HEK293T (cell line): ENCODE measurements around the gene RNF40.

Source experiments
- CTCF ChIA-PET: fragments of 350-600 bp; formaldehyde crosslinking; extraction: SDS; loops from one replicate; lab custom pipeline; 2021; ENCODE audit warnings: antibody characterized with exemption, inconsistent platforms; lab: Yijun Ruan, JAX
- POLR2A ChIA-PET: fragments of 350-600 bp; formaldehyde crosslinking; extraction: SDS; loops from one replicate; lab custom pipeline; 2020; ENCODE audit warnings: antibody characterized with exemption, inconsistent platforms; lab: Yijun Ruan, JAX
- DNase-seq: peaks from one replicate; pipeline ENCODE4 v3.0.0; 2012; ENCODE audit warnings: mixed read lengths; ENCODE audit errors: extremely low spot score
- ARNT ChIP-seq: fragments of 450-650 bp; IDR thresholded peaks from 2 replicates; pipeline ENCODE4 v1.6.1; 2017; ENCODE audit warnings: mild to moderate bottlenecking
- BHLHE40 ChIP-seq: fragments of 450-650 bp; IDR thresholded peaks from 2 replicates; pipeline ENCODE4 v1.6.1; 2016; ENCODE audit warnings: mild to moderate bottlenecking, moderate library complexity, borderline replicate concordance
- CTBP1 ChIP-seq: fragments of 450-650 bp; IDR thresholded peaks from 2 replicates; pipeline ENCODE4 v1.6.1; 2016; ENCODE audit warnings: borderline replicate concordance
- ELF4 ChIP-seq: fragments of 450-650 bp; IDR thresholded peaks from 2 replicates; pipeline ENCODE4 v1.6.1; 2017; ENCODE audit warnings: antibody characterized with exemption
- FOXA1 ChIP-seq: fragments of 450-650 bp; IDR thresholded peaks from 2 replicates; pipeline ENCODE4 v1.6.1; 2016; ENCODE audit warnings: mild to moderate bottlenecking
- FOXK2 ChIP-seq: fragments of 450-650 bp; IDR thresholded peaks from 2 replicates; pipeline ENCODE4 v1.6.1; 2016; ENCODE audit warnings: mild to moderate bottlenecking
- FOXM1 ChIP-seq: fragments of 450-650 bp; IDR thresholded peaks from 2 replicates; pipeline ENCODE4 v1.6.1; 2017; ENCODE audit warnings: mild to moderate bottlenecking, borderline replicate concordance
- HDGF ChIP-seq: fragments of 450-650 bp; IDR thresholded peaks from 2 replicates; pipeline ENCODE4 v1.6.1; 2017; ENCODE audit warnings: antibody characterized with exemption, borderline replicate concordance
- L3MBTL2 ChIP-seq: fragments of 450-650 bp; conservative IDR thresholded peaks from 2 replicates; pipeline ENCODE4 v1.6.1; 2016; ENCODE audit warnings: mild to moderate bottlenecking
- LEF1 ChIP-seq: fragments of 450-650 bp; IDR thresholded peaks from 2 replicates; pipeline ENCODE4 v1.6.1; 2017; ENCODE audit warnings: mild to moderate bottlenecking, borderline replicate concordance
- NFRKB ChIP-seq: fragments of 450-650 bp; IDR thresholded peaks from 2 replicates; pipeline ENCODE4 v1.6.1; 2016; ENCODE audit warnings: mild to moderate bottlenecking, moderate library complexity
- SP1 ChIP-seq: fragments of 450-650 bp; IDR thresholded peaks from 2 replicates; pipeline ENCODE4 v1.6.1; 2017
- SUZ12 ChIP-seq: fragments of 450-650 bp; IDR thresholded peaks from 2 replicates; pipeline ENCODE4 v1.6.1; 2016; ENCODE audit warnings: mild to moderate bottlenecking
- TARDBP ChIP-seq: fragments of 450-650 bp; IDR thresholded peaks from 2 replicates; pipeline ENCODE4 v1.6.1; 2016
- ZNF384 ChIP-seq: fragments of 450-650 bp; IDR thresholded peaks from 2 replicates; pipeline ENCODE4 v1.6.1; 2016
- TF ChIP-seq, protein P1 (sequence below): fragments of 450-650 bp; IDR thresholded peaks from 2 replicates; pipeline ENCODE4 v1.6.1; 2016

The RNF40 gene

DNA sequence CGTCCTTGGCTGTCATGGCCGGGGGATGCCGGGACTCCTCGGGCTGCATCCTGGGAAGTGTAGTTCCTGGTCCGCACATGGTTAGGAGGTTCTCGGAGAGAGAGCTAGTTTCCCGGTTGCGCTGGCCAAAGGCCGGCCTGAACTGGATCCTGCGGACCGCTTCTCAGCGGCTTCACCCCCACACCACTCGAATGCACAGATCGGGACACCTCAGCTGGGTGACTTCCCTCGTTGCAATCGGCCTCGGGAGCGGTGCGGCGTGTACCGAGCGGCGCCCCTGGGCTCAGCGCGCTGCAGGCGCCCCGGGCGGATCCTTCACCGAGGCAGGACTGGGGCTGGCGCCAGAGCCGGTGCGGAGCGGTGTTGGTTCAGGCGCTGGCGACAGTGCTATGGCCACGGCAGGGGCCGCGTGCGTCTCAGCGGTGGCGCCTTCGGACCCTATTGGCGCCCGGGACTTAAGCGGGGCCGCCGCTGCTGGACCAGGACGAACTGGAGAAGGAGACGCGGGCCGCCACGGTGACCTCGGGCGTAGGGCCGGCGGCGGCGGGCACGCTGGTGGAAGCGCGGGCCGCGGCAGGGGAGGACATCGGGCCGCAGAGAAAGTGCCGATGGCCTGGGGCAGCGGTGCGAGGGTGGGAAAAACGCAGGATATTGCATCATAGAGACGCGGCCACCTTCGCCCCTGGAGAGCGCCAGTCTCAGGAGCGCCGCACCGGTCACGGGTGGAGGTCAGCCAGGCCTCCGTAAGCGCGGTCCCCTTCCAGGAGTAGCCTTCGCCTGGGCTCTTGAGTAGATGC, 13.5 kb downstream of the RNF40 start:
- ChIA-PET CTCF (interaction anchor here (0.6 to 1.0 kb wide), 2 partner anchors 39 to 69 kb away, joined by 4 to 5 read pairs; no protein-coding TSS in a partner anchor), POLR2A (interaction anchor here (0.5 to 22.0 kb wide), 26 partner anchors 8 to 346 kb away, joined by 3 to 599 read pairs (median 4); partner anchors contain the start of genes CFAP119, CTF1, DCTPP1 and PHKG2)
- no peak for TF ChIP-seq TARDBP
- TF ChIP-seq FOXK2: no peak
- TF ChIP-seq FOXA1: no peak
- TF ChIP-seq ELF4: peak; percentile 74; the same call in 1 of the 2 replicates
- no peak for TF ChIP-seq ZNF384
- no peak for TF ChIP-seq FOXM1
- peak; percentile 85 for TF ChIP-seq L3MBTL2
- DNase-seq: peak; percentile 97

DNA sequence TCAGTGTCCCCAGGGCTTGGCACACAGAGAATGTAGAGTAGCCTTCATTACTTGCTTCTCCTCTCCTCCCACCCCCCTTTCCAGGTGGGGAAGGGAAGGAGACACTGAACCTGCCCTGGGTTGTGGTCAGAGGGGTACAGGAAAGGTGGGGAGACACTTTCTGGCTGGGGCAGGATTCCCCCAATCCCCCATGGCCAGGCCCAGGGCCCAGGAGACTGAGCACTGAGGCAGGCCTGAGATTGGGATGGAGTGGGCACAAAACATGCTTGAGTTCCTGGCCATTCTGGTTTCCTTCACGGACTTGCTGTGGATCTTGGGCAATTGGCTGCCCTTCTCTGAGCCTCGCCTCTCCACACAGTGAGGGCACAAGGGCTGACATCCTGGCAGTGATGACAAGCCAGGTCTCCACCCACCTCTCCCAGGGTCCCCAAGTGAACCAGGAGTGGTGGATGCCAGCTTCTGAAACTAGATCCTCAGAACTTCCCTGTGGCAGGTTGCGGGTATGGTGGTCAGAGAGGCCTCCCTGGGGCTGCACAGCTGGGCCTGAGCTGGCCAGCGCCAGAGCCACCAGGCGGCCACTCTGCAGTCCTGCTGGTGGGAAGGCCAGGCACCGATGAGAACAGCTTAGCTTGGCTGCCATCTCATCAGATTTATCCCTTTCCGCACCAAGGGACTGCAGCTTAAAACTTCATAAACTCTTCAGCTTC, 15.6 kb downstream of the RNF40 start:
- DNase-seq: no peak
- CTCF ChIA-PET: interaction anchor here (0.8 to 1.6 kb wide), 5 partner anchors 22 to 67 kb away, joined by 3 to 7 read pairs (median 3); no protein-coding TSS in a partner anchor
- POLR2A ChIA-PET: interaction anchor here (0.7 to 22.0 kb wide), 15 partner anchors 8 to 402 kb away, joined by 3 to 599 read pairs (median 6); partner anchors contain the start of genes BCL7C, FUS, PHKG2 and ZNF629

DNA sequence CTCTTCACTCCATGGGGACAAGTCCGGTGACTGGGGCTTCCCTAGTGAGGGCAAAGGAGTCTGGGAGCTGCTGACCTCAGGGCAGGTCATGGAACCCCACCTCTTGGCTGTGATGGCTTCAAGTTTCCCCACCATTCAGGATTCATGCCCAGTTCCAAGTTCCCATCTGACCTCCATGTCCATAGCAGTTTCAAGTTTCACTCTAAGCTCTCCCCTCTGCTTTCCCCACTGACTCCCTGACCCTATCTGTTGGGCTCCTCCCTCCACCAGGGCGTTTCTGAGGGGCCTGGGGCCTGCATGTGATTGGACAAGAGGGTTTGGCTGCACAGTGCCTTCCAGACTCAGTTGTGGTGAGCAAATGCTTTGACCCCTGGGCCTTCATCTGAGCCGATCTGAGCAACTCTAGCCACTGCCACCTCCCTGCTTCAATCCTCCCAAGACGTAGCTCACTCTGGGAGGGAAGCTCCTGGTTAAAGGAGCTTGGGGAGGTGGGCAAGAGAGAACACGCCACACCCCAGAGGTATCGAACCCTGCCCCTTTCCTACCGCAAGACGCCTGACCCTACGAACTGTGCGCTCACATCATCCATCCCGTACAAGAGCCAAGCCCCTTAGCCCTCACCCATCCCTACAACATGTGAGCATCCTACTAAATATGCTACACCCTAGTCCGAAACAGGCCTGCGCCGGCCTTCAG, 16.6 kb downstream of the RNF40 start:
- CTCF ChIA-PET: interaction anchor here (0.6 to 1.6 kb wide), 4 partner anchors 21 to 117 kb away, joined by 3 to 7 read pairs (median 4); no protein-coding TSS in a partner anchor
- POLR2A ChIA-PET: interaction anchor here (0.7 to 22.0 kb wide), 14 partner anchors 8 to 401 kb away, joined by 3 to 599 read pairs (median 6); partner anchors contain the start of genes BCL7C, FUS, PHKG2 and ZNF629
- no peak for TF ChIP-seq BHLHE40
- TF ChIP-seq LEF1: no peak
- no peak for TF ChIP-seq FOXA1
- TF ChIP-seq ARNT: no peak
- TF ChIP-seq, protein P1, sequence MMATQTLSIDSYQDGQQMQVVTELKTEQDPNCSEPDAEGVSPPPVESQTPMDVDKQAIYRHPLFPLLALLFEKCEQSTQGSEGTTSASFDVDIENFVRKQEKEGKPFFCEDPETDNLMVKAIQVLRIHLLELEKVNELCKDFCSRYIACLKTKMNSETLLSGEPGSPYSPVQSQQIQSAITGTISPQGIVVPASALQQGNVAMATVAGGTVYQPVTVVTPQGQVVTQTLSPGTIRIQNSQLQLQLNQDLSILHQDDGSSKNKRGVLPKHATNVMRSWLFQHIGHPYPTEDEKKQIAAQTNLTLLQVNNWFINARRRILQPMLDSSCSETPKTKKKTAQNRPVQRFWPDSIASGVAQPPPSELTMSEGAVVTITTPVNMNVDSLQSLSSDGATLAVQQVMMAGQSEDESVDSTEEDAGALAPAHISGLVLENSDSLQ: no peak
- no peak for TF ChIP-seq FOXK2
- TF ChIP-seq ELF4: no peak
- TF ChIP-seq CTBP1: no peak
- TF ChIP-seq HDGF: no peak
- TF ChIP-seq L3MBTL2: no peak
- no peak for TF ChIP-seq NFRKB
- no peak for TF ChIP-seq FOXM1
- no peak for TF ChIP-seq ZNF384
- DNase-seq: no peak

More for the DNA sequence above, 15.6 kb downstream of the RNF40 start:
- no peak for TF ChIP-seq ELF4
- no peak for TF ChIP-seq L3MBTL2
- TF ChIP-seq FOXK2: no peak
- TF ChIP-seq, protein P1: no peak
- TF ChIP-seq ARNT: no peak
- TF ChIP-seq CTBP1: no peak
- TF ChIP-seq TARDBP: no peak
- no peak for TF ChIP-seq FOXA1
- TF ChIP-seq SUZ12: no peak
- no peak for TF ChIP-seq ZNF384
- TF ChIP-seq SP1: no peak
- TF ChIP-seq HDGF: no peak

DNA sequence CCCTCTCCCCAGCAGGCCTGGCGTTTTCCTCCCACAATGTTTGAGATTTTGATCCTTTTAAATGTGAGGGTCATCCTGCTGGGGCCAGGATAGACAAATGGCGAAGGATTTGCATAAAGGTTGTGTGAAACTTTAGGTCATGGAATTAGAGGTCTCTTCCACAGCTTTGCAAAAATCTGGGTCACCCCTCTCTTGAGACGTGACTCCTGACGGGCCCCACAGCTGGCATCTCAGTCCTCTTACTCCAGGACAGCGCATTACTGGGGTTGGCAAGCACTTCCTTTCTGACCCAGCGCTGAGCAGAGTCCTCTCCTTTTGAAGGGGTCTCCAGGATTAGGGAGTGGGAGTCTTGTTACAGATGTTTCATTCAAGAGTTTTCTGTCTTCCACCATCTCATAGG, 17.5 kb downstream of the RNF40 start:
- ChIA-PET POLR2A (interaction anchor here (1.4 to 22.0 kb wide), 4 partner anchors 9 to 58 kb away, joined by 3 to 599 read pairs (median 18); partner anchors contain the start of gene PHKG2), CTCF (no interaction called here)
- no peak for TF ChIP-seq CTBP1
- no peak for TF ChIP-seq FOXK2
- TF ChIP-seq ZNF384: no peak
- TF ChIP-seq L3MBTL2: no peak
- TF ChIP-seq FOXA1: no peak
- TF ChIP-seq, protein P1: no peak
- no peak for TF ChIP-seq ARNT
- TF ChIP-seq NFRKB: no peak
- no peak for TF ChIP-seq TARDBP
- no peak for TF ChIP-seq BHLHE40
- no peak for TF ChIP-seq LEF1
- DNase-seq: no peak

DNA sequence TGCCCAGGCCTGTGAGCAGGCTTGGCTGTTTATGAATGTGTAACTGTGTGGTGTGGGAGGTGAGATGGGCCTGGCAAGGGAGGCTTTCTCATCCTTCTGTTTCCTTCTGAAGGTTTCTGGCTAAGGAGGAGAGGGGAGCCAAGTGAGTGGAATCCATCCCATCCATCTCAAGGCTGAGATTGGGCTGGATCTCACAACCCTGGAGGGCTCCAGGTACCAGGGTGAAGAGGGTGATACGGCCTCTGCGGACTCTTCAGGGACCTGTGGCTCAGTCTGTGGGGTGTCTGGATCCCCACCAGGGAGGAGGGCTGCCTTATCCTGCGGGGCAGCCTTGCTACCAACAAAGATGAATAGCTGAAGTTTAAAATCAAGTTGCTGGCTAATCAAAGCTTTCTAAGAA, 17.9 kb downstream of the RNF40 start:
- ChIA-PET CTCF (no interaction called here), POLR2A (interaction anchor here (0.7 to 22.0 kb wide), 4 partner anchors 10 to 29 kb away, joined by 3 to 599 read pairs (median 10); no protein-coding TSS in a partner anchor)
- TF ChIP-seq NFRKB (no peak), L3MBTL2 (no peak), FOXK2 (no peak), TARDBP (no peak), ELF4 (no peak), HDGF (no peak), BHLHE40 (no peak), FOXM1 (no peak), SP1 (no peak), FOXA1 (no peak)
- TF ChIP-seq, protein P1: no peak
- DNase-seq: no peak
